Left ventricle myocardium inferior (tissue), 1 donor: ENCODE results near the gene TSPOAP1. TPM values are rescaled to one million over a fixed set of nuclear protein-coding genes. Genes with fewer than 3 reads are reported as not detected.

ENCODE experiments used
- DNase-seq: peaks from one replicate; pipeline ENCODE4 v3.0.0-alpha.2; 2020
- H3K27ac ChIP-seq: fragments of 200-600 bp; replicated peaks from 2 replicates; pipeline ENCODE4 v1.8.0; 2021
- H3K27me3 ChIP-seq: fragments of 200-600 bp; 2 replicates; pipeline ENCODE4 v1.8.0; 2021; ENCODE audit warnings: low read depth
- H3K36me3 ChIP-seq: fragments of 200-600 bp; 2 replicates; pipeline ENCODE4 v1.8.0; 2021
- H3K4me1 ChIP-seq: fragments of 200-600 bp; 2 replicates; pipeline ENCODE4 v1.8.0; 2021
- H3K4me3 ChIP-seq: fragments of 200-600 bp; 2 replicates; pipeline ENCODE4 v1.8.0; 2021; ENCODE audit warnings: mild to moderate bottlenecking, moderate library complexity
- H3K9me3 ChIP-seq: fragments of 200-600 bp; replicated peaks from 2 replicates; pipeline ENCODE4 v1.8.0; 2021
- intact Hi-C: fragments of 100-400 bp; cut with micrococcal nuclease; formaldehyde crosslinking; loops from one replicate; pipeline ENCODE4 v1.11.0; 2022
- total RNA-seq: library from RNA; stranded (reverse); fragmentation: NEBNext Ultra II Directional; extraction: Animal tissue kit (Norgen Biotek cat#: 25700); gene quantifications from one replicate; pipeline ENCODE4 v1.2.1, GENCODE V29; 2021
- TF ChIP-seq, protein P1 (sequence below): fragments of 200-600 bp; IDR thresholded peaks from 2 replicates; pipeline ENCODE4 v1.8.0; 2021; ENCODE audit warnings: antibody characterized with exemption, mild to moderate bottlenecking, borderline replicate concordance
- donor health status: DM: no; HTN: yes; CAD: no; lungs with severe emphysema.

Gene TSPOAP1
- total RNA-seq, 1 donor from 2014 or later, result 12.8 TPM

DNA sequence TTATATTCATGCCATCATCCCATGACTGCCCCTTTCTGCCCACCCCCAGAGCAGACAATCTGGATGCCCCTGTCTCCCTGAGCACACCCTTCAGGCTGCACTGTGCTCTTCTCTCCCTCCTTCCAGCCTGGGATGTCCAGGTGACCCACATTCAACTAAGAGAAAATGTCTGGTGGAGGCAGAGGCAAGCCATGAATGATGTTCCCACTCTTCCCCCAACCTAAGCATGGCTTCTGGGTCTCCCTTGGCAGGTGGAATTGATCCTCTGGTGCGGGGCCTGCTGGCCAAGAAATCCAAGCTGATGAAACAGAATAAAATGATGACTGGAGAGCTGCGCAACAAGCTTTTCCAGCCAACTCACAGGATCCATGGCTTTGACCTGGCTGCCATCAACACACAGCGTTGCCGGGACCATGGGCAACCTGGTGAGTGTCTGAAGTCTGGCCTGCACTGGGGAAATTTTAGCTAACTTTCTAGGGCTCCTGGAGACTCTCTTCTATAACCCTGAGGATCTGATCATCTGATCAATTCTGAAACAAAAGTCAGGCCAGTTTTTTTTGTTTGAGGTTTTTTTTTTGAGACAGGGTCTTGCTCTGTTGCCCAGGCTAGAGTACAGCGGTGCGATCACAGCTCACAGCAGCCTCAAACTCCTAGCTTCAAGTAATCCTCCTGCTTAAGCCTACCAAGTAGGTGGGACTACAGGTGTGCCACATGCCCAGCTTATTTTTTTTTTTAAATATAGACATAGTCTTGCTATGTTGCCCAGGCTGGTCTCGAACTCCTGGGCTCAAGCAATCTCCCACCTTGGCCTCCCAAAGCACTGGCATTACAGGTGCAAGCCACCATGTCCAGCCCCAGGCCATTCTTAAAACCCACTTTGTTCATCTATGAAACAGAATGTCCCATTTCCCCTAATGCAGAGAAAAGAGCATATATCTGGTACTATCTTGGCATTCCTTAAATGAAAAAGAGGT, 62.4 kb downstream of the TSPOAP1 start:
- Histone ChIP-seq H3K4me3 (no peak overlapping the region), H3K9me3 (no peaks in the 10 kb centered on the region), H3K27ac (no peak overlapping the region), H3K27me3 (peaks cover 92% of the 10 kb centered on the region), H3K4me1 (no peaks in the 10 kb centered on the region), H3K36me3 (no peaks in the 10 kb centered on the region)
- intact Hi-C loops, result no loop called here
- DNase-seq, result no peak
- TF ChIP-seq, protein P1, sequence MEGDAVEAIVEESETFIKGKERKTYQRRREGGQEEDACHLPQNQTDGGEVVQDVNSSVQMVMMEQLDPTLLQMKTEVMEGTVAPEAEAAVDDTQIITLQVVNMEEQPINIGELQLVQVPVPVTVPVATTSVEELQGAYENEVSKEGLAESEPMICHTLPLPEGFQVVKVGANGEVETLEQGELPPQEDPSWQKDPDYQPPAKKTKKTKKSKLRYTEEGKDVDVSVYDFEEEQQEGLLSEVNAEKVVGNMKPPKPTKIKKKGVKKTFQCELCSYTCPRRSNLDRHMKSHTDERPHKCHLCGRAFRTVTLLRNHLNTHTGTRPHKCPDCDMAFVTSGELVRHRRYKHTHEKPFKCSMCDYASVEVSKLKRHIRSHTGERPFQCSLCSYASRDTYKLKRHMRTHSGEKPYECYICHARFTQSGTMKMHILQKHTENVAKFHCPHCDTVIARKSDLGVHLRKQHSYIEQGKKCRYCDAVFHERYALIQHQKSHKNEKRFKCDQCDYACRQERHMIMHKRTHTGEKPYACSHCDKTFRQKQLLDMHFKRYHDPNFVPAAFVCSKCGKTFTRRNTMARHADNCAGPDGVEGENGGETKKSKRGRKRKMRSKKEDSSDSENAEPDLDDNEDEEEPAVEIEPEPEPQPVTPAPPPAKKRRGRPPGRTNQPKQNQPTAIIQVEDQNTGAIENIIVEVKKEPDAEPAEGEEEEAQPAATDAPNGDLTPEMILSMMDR, result no peak

DNA sequence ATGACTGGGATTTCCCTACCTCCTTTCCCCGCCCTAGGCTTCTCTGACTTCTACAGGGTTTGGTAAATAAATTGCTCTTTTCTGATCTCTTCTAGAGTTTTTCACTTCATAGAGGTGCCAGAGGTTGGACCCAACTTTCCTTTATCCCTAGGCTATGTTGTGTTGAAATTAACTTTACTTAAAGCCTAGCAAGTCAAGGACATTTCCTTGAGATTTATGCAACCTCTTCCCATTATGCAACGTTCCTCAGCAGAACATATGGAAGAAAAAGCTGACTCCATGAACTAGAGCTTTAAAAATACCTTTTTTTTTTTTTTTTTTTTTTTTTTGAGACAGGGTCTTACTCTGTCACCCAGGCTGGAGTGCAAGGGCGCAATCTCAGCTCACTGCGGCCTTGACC, 63.3 kb downstream of the TSPOAP1 start:
- H3K4me3 ChIP-seq, result no peak overlapping the region
- intact Hi-C loops, result no loop called here
- H3K27me3 ChIP-seq, result peaks cover 100% of the 10 kb centered on the region
- no peak overlapping the region for H3K27ac ChIP-seq
- H3K9me3 ChIP-seq, result no peaks in the 10 kb centered on the region
- no peaks in the 10 kb centered on the region for H3K4me1 ChIP-seq
- DNase-seq, result no peak
- no peaks in the 10 kb centered on the region for H3K36me3 ChIP-seq
- TF ChIP-seq, protein P1, result no peak

DNA sequence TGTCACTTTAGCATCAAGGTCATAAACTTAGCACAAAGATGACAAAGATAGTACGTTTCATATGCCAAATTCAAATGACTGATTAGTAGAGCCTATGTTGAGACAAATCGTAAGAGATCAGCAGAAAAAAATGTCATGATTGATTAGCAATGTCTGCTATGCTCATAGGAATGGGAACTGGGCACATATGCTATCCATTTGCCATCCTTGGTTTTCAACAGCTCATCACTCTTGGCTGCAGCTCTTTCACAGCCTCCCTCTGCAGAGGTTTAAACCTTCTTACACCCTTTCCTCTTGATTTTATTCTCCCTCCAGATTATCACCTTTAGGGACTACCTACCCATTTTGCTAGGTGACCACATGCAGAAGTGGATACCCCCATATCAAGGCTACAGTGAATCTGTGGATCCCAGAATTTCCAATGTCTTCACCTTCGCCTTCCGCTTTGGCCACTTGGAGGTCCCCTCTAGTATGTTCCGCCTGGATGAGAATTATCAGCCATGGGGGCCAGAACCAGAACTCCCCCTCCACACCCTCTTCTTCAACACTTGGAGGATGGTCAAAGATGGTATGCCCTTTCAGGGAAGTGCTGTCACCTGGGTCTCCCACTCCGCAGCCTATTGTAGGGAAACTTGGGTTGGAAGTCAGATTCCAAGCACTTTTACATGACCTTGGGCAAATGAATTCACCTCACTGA, 64.0 kb downstream of the TSPOAP1 start:
- Histone ChIP-seq H3K4me3 (no peak overlapping the region), H3K36me3 (no peaks in the 10 kb centered on the region), H3K9me3 (no peaks in the 10 kb centered on the region), H3K27ac (no peak overlapping the region), H3K4me1 (no peaks in the 10 kb centered on the region), H3K27me3 (peaks cover 100% of the 10 kb centered on the region)
- intact Hi-C loops, result no loop called here
- TF ChIP-seq, protein P1, result no peak
- DNase-seq, result no peak

DNA sequence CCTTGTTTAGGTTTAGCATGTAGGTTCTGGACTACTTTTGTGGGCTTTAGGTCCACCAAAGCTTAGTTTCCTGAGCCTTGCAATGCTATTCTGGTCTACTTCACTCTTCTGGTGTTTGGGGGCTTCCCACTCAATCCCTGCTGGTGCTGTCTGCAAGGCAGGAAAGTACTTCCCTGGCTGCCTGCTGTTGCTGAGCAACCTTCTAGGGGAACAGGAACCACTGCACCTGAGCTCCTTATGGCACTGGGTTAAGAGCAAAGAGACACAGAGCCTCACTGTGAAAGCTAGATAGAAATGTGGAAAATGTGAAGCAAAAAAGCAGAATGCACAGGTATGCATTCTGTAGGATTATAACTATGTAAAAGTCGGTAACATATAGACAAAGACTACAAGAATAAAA, 64.8 kb downstream of the TSPOAP1 start:
- Histone ChIP-seq H3K9me3 (no peaks in the 10 kb centered on the region), H3K4me3 (no peak overlapping the region), H3K27ac (no peak overlapping the region), H3K36me3 (no peaks in the 10 kb centered on the region), H3K4me1 (no peaks in the 10 kb centered on the region), H3K27me3 (peaks cover 100% of the 10 kb centered on the region)
- TF ChIP-seq, protein P1, result no peak
- no peak for DNase-seq
- intact Hi-C loops, result no loop called here

DNA sequence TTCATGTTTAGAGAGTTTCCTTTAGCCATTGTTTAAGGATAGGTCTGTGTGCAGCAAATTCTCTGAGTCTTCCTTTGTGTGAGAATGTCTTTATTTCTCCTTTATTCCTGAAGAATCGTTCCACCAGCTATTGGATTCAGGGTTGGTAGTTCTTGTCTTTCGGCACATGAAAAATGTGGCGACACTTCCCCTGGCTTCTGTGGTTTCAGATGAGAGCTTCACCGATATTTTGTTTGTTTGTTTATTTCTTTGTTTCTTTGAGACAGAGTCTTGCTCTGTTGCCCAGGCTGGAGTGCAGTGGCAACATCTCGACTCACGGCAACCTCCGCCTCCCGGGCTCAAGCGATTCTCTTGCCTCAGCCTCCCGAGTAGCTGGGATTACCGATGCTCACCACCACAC, 66.4 kb downstream of the TSPOAP1 start:
- H3K27me3 ChIP-seq, result peaks cover 100% of the 10 kb centered on the region
- intact Hi-C loops, result no loop called here
- H3K36me3 ChIP-seq, result no peaks in the 10 kb centered on the region
- H3K9me3 ChIP-seq, result no peaks in the 10 kb centered on the region
- no peak overlapping the region for H3K27ac ChIP-seq
- no peak overlapping the region for H3K4me3 ChIP-seq
- TF ChIP-seq, protein P1, result no peak
- H3K4me1 ChIP-seq, result no peaks in the 10 kb centered on the region
- DNase-seq, result no peak
